NCI-H748 (cell line): ENCODE results near the gene TMEM63C.

Experiments used
- DNase-seq: peaks from one replicate; lab custom pipeline; 2025; ENCODE audit not compliant: unreplicated experiment; lab: John Stamatoyannopoulos, UW

The TMEM63C gene

DNA sequence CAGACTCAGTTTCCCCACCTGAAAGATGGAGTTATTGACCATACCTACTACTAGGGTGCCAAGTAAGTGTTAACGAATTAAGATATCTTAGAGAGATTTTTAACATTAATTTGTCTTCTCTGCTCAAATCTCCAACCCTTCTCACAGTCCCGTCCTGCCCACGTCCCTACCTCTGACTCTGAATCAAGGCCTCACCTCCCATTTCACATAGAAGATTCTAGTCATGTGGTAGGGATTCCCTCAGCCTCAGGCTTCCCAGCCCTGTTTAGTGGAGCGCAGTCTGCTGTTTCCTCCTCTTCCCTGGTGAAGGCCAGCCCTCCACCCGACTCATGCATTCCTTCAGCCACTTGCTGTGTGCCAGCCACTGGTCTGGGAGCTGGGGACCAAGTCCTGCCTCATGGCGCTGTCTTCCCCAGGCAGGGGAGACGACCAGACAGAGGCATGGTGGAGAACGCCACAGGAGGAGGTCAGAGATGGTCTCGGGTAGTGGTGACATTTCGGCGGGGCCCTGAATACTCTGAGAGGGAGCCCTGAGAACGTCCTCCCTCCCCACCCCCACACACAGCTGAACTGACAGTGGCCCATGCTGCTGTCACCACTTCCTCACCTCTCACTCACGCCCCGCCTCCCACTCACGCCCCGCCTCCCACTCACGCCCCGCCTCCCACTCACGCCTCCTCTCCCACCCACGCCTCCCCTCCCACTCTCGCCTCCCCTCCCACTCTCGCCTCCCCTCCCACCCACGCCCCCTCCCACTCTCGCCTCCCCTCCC lies 38.8 kb downstream of the TMEM63C start:
- no peak for DNase-seq

DNA sequence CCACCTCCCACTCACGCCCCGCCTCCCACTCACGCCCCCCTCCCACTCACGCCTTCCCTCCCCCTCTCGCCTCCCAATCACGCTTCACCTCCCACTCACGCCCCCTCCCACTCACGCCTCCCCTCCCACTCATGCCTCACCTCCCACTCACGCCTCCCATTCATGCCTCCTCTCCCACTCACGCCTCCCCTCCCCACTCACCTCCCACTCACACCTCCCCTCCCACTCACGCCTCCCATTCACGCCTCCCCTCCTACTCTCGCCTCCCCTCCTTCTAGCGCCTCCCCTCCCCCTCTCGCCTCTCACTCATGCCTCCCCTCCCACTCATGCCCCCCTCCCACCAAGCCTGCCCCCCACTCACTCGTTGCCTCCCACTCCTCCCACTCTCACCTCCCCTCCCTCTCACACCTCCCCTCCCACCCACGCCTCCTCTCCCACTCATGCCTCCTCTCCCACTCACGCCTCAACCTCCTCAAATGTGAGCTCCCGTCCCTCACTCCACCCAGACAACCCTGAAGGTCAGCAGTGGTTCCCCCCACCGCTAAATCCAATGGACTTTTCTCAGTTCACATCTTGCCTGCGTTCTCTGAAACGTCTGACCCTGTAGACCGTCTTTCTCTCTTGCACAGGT lies 39.8 kb downstream of the TMEM63C start:
- DNase-seq: no peak

DNA sequence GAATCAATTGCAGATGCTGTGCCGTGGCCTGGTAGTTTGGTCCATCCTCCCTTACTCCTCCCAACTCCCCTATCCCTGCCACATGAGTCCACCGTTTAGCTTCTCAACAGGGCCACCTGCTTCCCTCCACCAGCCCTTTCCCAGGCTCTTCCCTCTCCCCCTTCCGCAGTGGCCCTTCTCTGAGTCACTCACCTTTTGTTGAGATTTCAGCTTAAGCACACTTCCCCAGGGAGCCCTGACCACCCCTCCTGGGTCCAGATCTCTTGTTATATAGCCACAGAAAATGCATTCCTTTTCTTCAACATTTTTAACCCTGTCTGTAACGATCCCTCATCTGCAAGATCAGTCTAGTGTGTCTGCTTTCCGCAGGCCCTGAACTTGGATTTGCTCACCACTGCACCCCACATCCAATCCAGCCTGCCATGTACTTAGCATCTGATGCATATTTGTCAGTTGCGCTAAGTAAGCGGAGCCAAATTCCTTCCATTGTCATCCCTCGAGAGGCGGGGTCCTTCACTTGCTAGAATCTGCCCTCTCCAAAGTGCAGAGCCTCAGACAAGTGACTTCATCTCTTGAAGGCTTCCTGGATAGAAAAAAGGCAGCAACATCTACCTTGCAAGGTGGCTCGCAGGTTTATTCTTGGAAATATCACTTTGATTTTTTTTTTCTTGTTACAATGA lies 41.1 kb downstream of the TMEM63C start:
- DNase-seq: no peak

DNA sequence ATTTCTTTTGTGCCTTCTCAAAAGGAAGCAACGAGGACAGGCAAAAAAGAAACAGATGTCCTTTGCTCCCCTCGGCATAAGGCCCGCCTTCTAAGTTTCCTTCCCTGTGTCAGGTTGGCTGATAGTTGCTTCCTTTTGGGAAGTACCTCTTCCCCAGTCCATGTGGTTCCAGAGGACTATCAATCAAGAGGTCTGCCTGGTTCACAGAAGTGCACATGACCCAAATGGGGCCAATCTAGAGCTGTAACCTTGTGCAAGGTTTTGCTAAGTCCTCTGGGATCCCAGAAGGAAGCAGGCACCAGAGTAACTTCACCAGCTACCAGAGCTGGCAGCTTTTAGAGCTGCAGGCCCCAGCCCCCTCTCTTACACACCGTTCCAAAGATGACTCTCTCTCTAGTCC lies 42.6 kb downstream of the TMEM63C start:
- no peak for DNase-seq

DNA sequence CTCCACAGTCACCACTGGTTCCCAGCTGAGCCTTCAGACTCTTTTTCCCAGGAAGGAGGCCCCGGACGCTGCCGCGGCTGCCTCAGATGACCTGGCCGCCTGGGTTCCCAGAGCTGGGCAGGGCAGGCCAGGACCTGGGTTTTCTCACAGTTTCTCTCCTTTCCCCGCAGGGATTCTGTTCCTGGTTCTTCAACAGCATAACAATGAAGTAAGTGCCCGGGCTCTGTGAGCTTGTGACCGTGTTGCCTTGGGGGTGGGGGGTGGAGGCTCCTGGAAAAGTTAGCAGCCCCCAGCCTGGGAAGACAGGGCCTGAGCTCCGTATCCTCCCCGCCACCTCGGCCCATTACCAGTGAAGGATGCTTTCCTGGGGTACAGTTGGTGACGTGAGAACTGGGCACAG lies 43.7 kb downstream of the TMEM63C start:
- no peak for DNase-seq

DNA sequence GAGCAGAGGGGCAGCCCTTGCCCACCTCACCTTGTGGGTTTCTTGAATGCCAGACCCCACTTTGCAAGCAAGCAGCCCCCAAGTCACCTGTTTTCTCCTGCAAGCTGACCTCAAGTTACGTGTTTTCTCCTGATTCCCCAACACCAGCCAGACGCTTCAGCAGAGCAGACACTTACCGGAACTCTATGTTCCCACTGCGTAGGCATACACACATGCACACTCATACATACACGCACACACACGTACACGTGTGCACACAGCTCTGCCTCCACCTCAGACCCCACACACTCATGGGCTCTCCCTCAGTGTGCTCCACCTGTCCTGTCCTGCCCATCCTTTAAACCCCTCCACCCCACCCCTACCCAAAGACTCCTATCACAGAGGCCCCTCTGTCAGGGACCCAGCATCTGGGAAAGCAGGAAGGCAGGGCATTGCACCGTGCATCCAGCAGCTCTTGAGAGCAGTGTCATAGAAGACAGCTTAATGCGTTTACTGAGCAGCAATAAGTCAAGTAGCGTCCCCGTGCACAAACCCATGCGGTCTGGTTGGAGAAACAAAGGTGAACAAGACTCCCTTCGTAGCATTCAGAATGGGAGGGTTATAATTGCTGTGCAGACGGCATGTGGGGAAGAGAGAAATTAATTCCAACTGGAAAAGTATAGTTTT lies 44.4 kb downstream of the TMEM63C start:
- no peak for DNase-seq

DNA sequence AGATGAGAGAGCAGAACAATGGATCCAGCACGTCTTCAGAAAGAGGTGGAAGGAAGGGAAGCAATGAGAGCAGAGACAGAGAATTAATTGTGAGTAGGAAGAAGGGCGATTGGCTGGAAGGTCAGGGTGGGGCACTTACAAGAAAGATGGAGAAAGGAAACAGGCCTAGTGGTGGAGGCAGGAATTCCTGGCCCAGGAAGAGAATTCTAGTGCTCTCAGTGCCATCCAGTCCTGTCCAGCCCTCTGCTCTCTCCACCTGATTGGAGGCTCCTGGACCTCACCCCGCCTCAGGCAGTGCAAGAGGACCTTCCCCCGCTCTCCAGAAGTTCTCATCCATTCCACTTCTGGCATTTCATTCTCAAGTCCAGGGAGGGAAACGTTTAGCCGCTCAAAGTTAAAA lies 46.5 kb downstream of the TMEM63C start:
- DNase-seq: no peak

DNA sequence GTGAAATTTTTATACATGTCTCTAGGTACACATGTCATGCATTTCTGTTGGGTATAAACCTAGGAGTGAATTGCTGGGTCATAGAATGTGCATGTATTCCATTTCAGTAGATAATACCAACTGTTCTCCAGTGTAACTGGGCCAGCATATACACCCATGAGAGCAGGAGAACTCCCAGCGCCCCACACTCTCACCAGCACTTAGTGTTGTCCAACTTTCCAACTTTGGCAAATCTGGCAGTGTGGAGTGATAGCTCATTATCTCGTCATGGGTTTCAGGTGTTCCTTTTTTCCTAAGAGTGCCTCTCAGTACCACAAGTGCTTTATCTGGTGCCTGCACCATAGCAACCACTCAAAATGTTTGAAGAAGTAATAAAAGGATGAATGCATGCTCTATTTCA lies 49.3 kb downstream of the TMEM63C start:
- DNase-seq: peak; percentile 28

DNA sequence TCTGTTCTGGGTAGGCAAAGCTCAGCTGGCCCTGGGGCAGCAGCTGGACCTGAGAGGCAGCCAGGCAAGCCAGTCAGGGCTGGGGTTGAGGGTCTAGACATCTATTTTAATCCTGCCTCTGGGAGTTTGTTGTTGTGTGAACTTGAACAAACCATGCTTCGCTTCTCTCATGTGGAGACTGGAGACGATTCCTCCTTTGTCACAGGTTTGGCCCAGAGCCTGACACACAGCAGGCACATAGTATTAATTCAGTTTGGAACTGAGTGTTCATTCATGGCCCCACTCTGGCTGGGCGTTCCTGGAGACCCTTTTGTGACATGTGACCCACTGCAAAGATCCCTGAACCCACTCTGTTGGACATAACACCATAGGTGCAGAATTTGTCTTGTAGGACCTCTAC lies 50.1 kb downstream of the TMEM63C start:
- DNase-seq: no peak

DNA sequence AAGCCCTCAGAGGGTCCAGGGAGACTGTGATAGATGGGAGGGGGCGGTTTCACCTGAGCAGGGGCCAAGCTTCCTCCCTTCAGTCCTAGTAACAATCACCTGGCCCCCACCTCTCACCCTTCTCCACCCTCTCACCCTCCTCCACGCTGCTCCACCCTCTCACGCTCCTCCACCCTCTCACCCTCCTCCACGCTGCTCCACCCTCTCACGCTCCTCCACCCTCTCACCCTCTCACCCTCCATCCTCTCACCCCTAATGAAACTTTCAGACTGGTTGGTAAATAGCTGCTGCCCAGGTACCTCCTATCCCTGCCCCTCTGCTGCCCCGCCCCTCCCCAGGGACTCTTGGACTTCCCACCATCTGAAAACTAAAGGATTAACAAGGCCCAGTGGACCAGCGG lies 55.2 kb downstream of the TMEM63C start:
- no peak for DNase-seq

DNA sequence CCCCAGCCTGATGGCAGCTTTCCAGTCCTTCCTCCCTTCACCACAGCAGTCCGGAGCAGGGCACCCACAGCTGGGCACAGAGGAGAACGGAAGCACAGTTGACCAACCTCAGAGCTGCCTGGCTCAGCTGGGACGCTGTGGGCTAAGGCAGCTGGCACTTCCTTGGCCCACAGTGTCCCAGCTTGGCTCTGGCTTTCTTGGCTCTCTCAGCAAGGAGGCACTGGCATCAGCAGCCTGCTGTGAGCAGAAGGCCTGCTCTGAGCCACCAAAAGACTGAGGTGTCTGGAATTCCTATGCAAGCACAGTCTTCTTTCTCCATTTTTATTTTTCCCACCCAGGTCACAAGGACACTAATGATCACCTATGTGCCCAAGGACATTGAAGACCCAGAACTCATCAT lies 56.8 kb downstream of the TMEM63C start:
- DNase-seq: no peak

DNA sequence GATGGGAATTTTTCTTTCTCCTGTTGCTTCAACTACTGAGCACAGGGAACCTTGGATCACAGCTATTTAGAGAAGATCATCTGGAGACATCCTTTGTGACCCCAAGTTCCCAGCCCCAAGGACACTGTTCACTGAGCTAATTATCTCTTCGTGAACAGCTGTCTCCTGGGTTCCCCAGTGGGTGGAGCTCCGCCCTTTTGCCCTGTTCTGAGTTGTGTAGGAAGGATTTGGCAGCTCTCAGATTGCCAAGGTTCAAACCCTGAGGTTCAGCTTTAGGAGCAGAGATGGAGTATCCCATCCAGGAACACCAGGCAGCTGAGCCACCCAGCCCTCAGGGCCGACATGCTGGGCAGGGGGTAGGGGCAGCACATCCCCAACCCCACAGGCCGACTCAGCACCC lies 57.4 kb downstream of the TMEM63C start:
- DNase-seq: no peak

DNA sequence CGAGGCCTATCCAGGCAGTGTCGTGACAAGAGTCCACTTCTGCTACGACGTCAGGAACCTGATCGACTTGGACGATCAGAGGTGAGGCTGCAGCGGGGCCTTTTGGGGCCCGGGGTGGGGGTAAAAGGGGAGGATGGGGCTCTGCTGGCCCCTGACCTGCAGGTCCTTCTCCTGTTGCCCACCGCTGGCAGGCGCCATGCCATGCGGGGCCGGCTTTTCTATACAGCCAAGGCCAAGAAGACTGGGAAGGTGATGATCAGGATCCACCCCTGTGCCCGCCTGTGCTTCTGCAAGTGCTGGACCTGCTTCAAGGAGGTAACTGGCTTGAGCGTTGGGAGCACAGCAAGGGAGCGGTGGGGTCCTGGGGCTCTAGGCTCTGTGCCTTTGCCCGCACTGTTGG lies 57.8 kb downstream of the TMEM63C start:
- no peak for DNase-seq

DNA sequence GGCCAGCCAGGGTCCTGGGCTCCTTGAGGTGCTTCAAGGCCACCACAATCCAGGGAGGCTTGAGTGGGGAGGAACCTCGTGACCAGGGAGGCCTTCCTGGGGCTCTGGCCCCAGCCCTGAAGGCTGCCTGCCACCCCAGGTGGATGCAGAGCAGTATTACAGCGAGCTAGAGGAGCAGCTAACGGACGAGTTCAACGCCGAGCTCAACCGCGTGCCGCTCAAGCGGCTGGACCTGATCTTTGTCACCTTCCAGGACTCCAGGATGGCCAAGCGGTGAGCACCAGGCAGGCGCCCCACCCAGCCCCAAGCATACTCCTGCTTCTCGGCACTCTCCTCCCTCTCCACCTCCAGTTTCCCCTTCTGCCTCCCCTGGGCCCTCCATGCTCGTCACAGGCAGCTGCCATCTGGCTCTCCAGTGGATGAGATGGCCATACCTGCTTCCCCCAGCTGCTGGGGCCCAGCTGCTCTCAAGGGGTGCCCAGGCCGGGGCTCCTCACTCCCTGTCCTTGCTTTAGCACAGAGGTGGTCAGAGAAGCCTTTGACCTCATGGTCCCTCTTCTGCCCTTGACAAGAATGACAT lies 58.8 kb downstream of the TMEM63C start:
- no peak for DNase-seq

DNA sequence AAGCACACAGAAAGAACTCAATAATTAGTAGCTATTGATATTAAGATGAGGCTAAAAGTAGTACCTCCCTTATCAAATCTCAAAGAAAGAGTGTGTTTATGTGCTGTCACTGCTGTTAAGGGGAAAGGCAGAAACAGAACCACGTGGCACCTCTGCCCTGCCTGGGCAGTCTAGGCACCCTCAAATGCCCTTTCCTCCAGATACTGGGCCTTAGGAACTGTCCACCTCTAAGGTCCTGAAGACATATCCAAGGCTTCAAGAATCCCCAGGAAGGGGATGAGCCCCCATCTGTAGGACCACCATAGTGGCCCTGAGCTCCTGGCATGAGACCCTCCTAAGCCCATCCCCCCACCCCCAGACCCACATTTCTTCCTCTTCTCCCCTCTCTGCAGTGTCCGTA lies 60.4 kb downstream of the TMEM63C start:
- DNase-seq: no peak

DNA sequence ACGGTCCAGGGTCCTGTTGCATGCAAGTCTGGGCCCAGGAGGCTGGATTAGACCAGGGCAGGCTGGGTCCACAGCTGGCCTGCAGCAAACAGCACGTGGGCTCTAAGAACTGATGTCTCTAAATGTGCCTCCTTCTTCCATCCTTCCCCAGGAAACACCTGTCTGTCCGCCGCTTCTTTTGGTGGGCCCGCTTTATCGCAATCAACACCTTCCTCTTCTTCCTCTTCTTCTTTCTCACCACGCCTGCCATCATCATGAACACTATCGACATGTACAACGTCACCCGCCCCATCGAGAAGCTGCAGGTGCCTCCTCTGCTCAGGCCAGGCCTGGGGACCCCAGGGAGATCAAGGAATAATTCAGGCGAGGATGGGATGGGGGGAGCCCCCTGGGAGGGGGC lies 61.2 kb downstream of the TMEM63C start:
- no peak for DNase-seq

DNA sequence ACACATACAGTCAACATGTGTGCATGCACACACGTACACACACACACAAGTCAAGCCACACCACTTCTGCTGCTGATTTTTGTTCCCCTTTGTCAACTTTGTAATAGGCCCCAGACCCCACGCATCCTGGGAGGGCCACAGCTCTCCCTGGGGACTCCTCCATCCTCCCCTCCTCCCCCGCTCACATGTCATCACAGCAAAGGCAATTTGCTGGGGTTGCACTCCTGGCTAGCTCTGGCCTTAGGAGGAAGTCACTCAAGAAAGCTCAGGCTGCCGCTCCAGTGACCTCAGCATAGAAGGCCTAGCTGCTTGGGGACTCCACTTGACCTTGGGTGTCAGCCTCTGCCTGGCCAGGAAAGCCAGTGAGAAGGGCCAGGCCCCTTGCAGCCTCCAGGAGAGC lies 62.3 kb downstream of the TMEM63C start:
- no peak for DNase-seq

DNA sequence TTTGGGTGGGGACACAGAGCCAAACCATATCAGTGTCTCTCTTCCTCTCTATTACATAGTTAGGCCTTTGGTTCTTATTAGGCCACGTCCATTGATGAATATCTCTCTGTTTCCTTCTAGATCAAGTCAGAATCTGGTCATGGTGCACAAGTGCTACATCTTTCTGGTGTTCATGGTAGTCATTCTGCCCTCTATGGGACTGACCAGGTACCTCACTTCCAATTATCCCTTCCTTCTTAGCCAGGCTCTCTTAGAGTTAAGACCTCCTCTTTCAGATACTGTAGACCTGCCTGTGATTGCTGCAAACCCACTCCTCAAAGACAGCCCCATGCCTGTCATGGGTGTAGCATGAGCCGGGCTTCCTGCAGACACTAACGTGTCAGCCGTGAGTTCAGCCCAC lies 64.2 kb downstream of the TMEM63C start:
- no peak for DNase-seq

DNA sequence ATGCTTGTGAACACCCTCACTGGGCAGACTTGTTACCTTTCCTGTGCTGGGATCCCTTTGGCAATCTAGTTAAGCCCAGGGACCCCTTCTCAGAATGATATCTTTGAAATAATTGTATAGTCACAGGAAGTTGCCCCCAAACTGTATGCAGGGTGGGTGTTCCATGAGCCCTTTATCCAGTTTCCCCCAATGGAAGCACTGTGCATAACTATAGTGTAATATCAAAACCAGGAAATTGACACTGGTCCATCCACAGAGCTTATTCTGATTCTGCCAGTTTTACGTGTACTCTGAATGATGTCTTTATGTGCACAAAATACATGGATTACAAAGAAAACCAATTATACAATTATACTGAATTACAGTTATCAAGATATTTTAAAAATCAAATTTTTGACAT lies 65.2 kb downstream of the TMEM63C start:
- DNase-seq: no peak

DNA sequence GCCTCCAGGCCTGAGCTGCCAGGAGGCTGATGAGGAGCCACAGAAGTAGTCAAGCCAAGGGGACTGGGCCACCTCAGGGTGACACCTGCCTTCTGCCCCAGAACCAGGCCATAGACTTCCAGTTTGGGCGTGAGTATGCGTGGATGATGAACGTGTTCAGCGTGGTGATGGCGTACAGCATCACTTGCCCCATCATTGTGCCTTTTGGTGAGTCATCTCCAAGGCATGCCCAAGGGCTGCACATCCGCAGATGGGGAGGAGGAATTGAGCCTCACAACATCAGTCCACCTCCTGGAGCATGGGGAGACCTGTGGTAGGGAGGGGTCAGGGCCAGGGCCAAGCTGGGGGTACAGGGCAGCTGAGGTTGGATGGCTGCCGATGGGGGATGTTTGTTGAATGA lies 67.1 kb downstream of the TMEM63C start:
- no peak for DNase-seq

DNA sequence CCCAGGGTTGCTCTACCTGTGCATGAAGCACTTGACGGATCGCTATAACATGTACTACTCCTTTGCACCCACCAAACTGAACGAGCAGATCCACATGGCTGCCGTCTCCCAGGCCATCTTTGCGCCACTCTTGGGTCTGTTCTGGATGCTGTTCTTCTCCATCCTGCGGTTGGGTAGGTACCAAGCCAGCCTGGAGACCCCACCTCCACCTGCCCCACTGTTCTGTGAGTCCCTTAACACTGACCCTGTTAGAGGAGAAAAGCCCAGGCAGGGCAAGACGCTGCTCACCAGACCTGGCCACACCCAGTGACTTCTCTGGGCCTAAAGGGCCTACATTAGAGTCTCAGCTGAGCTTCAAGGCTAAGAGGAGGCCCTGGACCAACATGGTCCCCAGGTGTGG lies 67.7 kb downstream of the TMEM63C start:
- DNase-seq: no peak

DNA sequence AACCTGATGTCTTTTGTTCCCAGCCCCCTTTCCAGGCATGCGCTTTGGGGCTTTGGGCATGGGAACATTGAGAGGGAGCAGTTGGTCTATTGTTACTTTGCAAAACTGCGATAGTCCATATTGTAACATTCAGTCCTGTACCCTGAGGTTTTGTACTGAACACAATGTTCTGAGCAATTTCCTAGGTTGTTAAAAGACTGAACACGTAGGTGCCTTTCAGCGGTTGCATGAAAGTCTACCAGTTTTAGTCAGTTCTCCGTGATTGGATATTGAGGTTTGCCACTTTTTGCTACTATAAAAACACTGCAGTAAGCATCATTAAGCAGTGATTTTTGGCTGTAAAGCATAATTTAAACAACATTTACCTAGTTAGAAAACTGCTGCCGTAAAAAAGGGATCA lies 69.3 kb downstream of the TMEM63C start:
- DNase-seq: no peak
